ENCODE measurements around the gene SESN1.

The SESN1 gene

GRCh38 chr6:109058620-109059019 lies 36.0 kb downstream of the SESN1 start:
- DNase-seq: no peak

GRCh38 chr6:109056661-109057060 lies 38.0 kb downstream of the SESN1 start:
- DNase-seq: no peak

- DNase-seq: no peak
These were observed 38.8 kb downstream of the SESN1 start for GRCh38 chr6:109055771-109056235.

DNA sequence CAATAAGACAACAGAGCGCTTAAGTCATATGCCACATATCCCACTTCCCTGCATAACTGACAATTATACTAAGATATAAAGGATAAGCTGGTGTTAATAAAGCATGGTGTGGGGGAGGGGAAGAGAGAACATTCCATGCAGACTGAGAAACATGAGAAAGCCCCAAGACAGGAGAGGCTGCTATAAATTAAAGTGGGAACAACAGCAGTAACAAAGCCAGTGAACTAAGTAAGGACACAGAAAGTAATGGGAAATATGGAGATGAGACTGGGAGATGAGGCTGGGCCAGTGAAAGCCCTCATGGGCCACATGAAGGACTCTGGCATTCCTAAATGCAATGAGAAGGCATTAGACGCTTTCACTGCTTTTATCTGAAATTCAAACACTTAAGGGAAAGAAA lies 41.3 kb downstream of the SESN1 start:
- no peak for DNase-seq

DNA sequence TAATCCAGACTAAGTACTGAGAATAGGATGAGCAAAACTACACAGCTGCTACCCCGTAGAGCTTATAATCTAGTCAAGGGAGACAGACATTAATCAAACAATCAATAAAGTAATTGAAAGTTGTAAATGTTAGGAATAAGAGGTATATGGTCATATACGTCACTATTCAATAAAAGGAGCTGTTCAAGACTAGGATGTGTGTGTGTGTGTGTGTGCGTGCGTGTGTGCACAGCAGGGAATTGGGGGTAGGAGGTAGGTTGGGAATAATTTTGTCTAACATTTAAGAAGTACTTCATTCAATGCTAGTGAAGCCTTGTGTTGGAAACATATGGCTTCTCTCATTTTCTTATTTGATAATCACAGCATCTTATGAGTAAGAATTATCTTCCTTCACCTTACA lies 41.8 kb downstream of the SESN1 start:
- no peak for DNase-seq

DNA sequence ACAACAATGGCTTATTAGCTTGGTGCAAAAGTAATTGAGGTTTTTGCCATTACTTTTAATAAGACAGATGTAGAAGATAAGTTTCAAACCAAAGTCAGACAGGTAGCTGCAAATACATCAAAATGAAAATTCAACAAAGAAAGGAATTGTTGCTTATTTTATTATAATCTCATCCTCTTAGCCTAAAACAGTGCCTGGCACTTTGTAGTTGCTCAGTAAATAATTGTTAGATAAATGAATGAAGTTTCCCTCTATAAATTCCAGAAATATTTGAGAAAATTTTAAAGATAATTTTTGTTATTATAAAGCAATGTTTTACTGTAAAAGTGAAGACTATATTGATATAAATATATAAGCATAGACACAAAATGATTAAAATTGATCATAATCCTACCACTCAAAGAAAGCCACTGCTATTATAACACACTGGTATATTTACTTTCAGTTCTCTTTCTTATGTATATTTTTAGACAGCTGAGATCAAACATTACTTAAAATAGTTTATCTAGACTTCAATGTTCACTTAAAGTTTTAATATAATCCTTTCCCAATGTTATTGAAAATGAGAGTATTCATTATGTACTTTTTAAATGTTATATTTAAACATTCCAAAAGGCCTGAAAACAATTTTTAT lies 42.5 kb downstream of the SESN1 start:
- DNase-seq: no peak

DNA sequence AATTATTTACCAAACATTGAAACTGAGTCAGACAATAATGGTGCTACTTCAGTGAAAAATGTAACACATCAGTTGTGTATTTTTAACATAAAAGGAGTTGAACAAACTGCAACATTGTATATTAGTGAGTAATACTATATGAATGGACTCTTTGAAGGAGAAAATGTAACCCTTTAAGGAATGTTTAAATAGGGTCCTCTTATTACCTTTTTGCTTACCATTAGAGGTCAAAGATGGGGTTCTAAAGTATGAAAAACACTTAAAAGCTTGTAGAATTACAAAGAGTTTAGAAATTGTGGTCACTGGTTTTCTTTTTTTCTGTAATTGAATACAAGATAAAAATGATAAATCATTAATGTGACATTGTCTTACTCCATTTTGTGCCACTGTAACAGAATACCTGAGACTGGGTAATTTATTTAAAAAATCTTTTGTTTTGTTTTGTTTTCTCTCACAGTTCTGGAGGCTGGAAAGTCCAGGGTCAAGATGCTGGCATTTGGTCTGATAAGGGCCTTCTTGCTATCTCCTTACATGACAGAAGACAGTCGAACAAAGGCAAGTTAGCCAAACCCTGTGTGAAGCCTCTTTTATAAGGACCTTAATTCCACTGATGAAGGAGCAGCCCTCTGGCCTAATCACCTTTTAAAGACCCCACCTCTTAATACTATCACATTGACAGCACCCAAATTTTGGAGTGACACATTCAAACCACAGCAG lies 43.2 kb downstream of the SESN1 start:
- DNase-seq: no peak

- no peak for DNase-seq
These were observed 44.1 kb downstream of the SESN1 start for GRCh38 chr6:109050447-109051102.

DNA sequence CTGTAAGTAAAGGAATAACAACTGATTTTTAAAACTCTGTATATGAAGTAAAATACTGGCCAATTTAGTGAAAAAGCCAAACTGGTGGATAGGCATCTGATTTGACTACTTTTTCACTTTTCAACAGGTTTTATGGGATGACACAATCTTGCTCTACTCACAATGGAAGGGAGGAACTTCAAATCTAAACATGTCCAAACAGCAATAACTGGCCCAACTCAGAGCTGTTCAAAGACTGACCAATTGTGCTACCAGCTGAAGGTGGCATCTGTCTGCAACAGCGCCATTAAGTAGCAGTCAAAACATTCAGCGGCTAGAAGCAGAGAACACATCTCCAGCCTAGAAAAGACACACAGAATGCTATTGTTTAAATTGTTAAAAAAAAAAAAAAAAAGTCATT lies 44.6 kb downstream of the SESN1 start:
- DNase-seq: no peak

DNA sequence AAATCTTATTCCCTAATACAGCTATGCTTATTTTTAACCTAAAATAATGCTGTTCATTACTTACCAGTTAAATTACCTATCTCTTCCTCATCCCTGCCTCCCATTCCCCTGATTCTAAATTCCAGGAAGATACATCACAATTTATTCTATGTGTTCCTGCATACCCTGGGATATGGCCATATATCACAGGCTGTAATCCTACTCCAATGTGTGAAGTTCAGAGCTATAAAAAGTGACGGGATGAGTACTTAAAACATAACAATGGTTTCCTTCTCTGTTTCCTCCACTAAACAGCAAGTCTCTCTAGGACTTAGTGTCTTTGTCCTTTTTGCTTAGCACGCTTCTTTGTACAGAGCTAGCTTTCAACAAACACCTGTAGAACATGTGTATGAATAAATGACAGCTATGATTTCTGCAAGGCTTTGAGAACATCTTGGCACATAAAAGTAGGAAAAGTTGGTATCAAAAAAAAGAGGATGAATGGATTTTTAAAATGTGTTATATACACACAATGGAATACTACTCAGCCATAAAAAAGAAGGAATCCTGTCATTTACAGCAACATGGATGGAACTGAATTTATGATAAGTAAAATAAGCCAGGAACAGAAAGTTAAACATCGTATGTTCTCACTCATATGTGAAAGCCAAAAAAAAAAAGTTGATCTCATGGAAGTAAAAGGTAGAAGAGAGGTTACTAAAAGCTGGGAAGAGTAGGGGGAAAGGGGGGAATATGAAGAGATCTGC lies 45.8 kb downstream of the SESN1 start:
- no peak for DNase-seq

GRCh38 chr6:109048176-109048575 lies 46.5 kb downstream of the SESN1 start:
- no peak for DNase-seq

DNA sequence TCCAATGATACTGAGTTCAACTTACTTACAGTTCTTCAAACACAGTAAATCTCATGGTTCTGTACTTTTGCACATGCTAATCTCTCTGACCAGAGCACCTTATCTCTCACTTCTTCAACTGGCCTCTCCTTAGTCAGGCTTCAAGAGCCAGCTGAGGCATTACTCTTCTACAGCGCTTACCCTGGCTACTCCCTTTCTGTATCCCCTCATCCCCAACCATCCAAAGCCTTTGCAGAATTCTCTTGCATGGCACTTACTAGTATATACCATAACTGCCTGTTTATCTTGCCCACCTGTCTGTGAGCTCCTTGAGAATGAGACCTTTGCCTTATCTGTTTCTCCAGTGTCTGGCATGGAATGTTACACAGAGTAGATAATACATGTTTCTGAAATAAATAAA lies 49.2 kb downstream of the SESN1 start:
- no peak for DNase-seq

DNA sequence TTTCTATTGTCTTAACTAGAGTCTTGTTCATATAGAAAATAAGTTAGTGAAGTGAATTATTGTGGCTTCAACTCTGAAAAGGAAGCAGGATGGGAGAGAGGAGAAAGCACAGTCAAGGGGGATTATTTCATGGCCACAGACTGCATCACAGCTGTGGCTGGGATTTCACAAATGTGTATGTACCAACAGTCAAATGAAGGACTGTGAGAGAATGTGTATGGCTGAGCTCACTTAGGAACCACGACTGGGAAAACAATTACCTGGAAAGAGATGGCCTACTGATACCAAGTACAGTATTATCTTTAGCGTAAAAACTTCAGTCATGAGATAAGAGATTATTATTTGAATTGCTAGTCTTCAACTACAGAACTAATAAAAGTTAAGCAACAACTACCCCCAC lies 54.9 kb downstream of the SESN1 start:
- no peak for DNase-seq

GRCh38 chr6:109038837-109039398 lies 55.7 kb downstream of the SESN1 start:
- no peak for DNase-seq

DNA sequence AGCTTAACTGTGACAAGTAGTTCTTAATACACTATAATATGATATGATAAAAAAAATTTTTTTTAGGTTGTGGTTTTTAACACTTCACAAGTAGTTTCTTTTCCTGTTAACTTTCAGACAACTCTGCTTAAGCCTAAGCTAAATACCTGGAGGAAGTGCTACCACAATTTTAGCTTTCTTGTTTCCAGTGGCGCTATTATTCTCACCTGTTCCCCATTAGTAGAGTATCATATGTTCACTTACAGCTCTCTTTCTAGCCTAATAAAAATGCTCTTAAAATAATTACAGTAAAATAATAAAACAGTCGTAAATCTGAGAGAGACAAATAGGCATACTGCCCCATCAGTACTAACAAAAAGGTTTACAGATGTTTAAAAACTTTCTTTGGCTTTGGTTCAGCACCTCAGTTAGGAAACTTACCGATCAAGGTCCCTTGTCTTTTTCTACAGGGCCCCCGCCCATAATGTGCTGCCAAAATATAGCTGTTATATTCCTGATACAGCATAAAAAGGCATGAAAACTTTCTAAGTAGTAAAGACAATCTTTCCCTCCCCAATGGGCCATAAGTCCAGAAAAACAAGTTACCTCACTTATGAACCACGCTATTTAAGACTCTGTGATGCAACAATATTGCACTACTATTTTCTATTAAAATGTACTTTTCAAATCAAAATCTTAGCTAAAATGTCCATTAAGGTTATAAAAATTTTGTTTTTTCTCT lies 57.9 kb downstream of the SESN1 start:
- peak; percentile 35 for DNase-seq

DNA sequence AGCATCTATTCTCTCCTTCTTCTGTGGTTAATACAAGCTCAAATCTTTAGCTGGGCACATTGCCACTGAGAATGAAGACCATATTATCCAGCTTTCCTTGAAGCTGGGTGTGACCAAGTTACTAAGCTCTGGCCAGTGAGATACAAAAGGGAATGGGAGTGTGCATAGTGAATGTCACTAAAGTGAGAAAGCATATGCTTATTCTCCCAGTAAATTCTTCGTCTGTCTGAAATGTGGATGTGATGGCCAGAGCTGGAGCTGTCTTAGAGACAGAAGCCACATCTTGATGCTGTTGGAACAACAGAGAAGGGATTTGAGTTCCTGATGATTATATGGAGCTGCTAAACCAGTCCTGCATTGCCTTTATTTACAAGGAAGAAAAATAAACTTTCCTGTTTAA lies 60.1 kb downstream of the SESN1 start:
- DNase-seq: no peak

DNA sequence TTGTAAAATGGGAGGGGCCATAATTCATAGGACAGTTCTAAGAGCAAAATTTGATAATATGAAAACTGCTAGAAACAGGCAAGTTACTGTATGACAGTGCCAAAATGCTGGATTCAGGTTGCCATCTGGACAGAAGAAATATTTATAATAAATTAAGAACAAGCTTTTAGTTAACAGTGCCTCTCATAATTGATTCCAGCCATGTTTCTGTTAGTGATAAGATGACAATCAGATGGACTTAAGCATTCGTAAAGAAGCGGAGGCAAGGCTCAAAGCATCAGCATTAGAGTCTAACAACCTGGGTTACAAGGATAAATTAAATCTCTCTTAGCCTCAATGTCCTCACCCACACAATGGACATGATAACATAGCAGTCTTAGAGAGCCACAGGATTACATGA lies 61.0 kb downstream of the SESN1 start:
- no peak for DNase-seq

DNA sequence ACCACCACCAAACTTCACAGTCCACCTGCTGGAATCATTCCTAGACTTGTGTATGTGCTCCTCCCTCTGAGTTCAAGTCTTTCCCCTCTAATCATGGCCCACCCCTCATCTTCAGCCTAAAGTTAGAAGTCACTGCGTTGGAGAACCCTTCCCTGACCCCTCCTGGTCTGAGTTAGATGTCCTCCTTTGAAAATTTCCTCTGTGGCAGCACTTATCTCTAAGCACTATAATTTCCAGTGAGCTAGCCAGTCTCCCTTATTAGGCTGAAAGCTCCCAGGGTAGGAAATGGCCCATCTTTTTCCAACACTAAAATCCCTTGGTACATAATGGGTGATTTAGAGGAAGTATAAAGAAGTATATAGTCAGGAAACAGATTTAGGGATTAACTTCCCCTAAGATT lies 63.2 kb downstream of the SESN1 start:
- no peak for DNase-seq

DNA sequence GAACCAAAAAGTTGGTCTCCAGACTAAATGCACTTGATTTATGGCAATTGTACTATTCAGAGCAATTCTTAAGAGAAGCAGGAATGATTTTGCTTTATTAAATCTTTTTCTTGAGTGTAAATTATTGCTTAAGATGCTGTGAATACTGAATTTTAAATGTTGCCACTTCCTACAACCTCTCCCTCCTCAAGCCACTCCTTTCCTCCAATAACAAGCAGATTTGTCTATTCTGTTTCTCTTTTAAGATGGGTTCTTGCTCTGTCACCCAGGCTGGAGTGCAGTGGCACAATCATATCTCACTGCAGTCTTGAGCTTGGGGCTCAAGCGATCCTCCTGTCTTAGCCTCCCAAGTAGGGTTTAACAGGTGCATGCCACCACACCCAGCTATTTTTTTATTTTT lies 65.3 kb downstream of the SESN1 start:
- DNase-seq: no peak

DNA sequence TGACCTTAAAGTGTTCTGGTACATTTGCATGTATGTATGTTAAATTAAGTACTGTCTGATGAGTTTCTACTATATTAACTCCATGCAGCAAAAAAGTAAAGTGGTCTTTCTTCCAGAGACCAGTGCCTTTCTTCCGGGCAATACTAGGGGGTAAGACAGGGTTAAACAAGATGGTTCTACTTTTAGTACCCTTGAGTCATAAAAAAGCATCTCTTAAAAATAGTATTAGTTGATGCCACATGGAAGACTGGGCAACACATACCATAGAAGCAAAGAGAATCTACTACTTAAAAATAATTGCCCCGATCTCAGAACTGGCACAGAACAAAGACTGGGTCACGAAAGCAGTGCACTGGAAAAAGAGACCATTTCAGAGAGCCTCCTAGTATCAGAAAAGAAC lies 66.2 kb downstream of the SESN1 start:
- no peak for DNase-seq

GRCh38 chr6:109027964-109028363 lies 66.7 kb downstream of the SESN1 start:
- DNase-seq: no peak

DNA sequence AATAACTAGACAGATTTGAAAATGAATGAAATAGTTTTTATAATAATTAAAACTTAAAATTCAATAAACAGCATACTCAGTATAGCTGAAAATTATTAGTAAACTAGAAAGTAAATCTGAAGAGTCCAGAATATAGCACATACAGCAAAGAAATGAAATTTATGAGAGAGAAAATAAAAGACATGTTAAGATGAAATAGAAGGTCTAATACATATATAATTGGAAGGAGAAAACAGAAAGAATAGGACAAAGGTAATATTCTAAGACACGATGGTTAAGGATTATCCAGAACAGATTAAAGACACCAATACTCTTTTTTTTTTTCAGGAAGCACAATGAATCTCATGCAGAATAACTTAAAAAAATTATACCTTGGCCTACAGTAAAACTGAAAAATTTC lies 69.0 kb downstream of the SESN1 start:
- no peak for DNase-seq

DNA sequence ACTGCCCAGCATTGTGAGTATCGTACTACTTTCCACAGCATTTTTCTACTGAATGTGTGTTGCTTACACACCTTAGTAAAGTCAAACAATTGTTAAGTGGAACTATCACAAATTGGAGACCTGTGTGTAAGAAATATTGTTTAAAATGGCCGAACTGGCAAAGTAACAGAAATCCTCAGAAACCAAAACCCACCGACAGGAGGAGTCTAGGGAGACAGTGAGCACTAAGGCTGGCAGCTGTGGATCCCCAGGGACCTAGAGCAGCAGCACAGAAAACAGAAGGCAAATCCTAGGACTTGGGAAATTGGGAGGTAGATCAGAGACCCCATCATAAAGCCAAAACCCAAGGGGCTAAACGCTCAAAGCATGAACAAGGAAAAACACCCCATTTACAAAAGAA lies 69.9 kb downstream of the SESN1 start:
- DNase-seq: no peak
